ENCODE data around the gene VWC2. TPM values are rescaled to one million over a fixed set of nuclear protein-coding genes. Genes with fewer than 3 reads are reported as not detected.

The VWC2 gene
- total and polyA plus RNA-seq, 2 of the 13 experiments (the other 11 are each of a cell fraction or from before 2014, with no cell fraction given) = not detected

- Histone ChIP-seq H3K79me2 (ENCODE audit: insufficient read depth, low read length) (no peaks in the 10 kb centered on the region), H3K4me2 (ENCODE audit: low read depth, low read length) (no peak overlapping the region), H2AFZ (ENCODE audit: low read length) (no peak overlapping the region), H3K4me3 (replicated peaks in 1 of 3; ENCODE audit: insufficient read depth in 1 of 3, low read depth in 2 of 3, low read length in 3 of 3) (no peak overlapping the region), H3K4me1 (ENCODE audit: insufficient read depth, low read length) (no peaks in the 10 kb centered on the region), H3K9ac (ENCODE audit: insufficient read depth, low read depth, low read length) (no peak overlapping the region), H3K36me3 (replicated peaks in 1 of 2; ENCODE audit: control insufficient read depth in 1 of 2, insufficient read depth in 2 of 2, low read length in 2 of 2) (no peaks in the 10 kb centered on the region), H3K9me3 (ENCODE audit: low read length) (no peaks in the 10 kb centered on the region), H3K27ac (ENCODE audit: extremely low read length, insufficient read depth, low read length) (no peak overlapping the region), H4K20me1 (ENCODE audit: insufficient read depth, low read length) (no peaks in the 10 kb centered on the region), H3K27me3 (ENCODE audit: control insufficient read depth in 1 of 2, insufficient read depth in 2 of 2, low read length in 2 of 2) (no peaks in the 10 kb centered on the region; a peak in 1 of 5 replicates)
- FAIRE-seq = no peak
- in situ Hi-C loops (cut with HindIII; ENCODE audit: extremely low pct_ligation_motif_present, low pct_unique_long_range_greater_than_20kb) (no loop called here), intact Hi-C loops (cut with micrococcal nuclease; ENCODE audit: unreplicated experiment) (no loop called here)
- CTCF ChIA-PET (ENCODE audit: low intra/inter-chr PET ratio, low total read pairs) = no interaction called here
- POLR2A ChIA-PET = no interaction called here
- ATAC-seq = no peak
- DNase-seq (ENCODE audit: low spot score) = no peak
- 1% methylated on average over 7 of the region's 7 CpGs for WGBS (ENCODE audit: low lambda C conversion rate)
- BruUV-seq (replicated peaks) = no TSS peak
- no peak for TF ChIP-seq ZNF30 (CRISPR knock-in tag; IDR thresholded peaks at IDR 0.05)
- no peak for TF ChIP-seq ATF5 (CRISPR knock-in tag; IDR thresholded peaks at IDR 0.05; ENCODE audit: low read depth)
Observed at GRCh38 chr7:49855281-49855980, 82.0 kb downstream of the VWC2 start.

GRCh38 chr7:49860293-49860692 lies 86.9 kb downstream of the VWC2 start:
- 0% methylated on average over 1 of the region's 1 CpG for WGBS (ENCODE audit: low lambda C conversion rate)
- no peak overlapping the region for H3K9ac ChIP-seq (ENCODE audit: insufficient read depth, low read depth, low read length)
- no TSS peak for BruUV-seq (replicated peaks)
- H3K4me2 ChIP-seq (ENCODE audit: low read depth, low read length) = no peak overlapping the region
- FAIRE-seq = no peak
- CTCF ChIA-PET (ENCODE audit: low intra/inter-chr PET ratio, low total read pairs) = no interaction called here
- no peak for DNase-seq (ENCODE audit: low spot score)
- H3K27me3 ChIP-seq (ENCODE audit: control insufficient read depth in 1 of 2, insufficient read depth in 2 of 2, low read length in 2 of 2) = no peaks in the 10 kb centered on the region
- POLR2A ChIA-PET = no interaction called here
- no peak overlapping the region for H3K27ac ChIP-seq (ENCODE audit: extremely low read length, insufficient read depth, low read length)
- intact Hi-C loops (cut with micrococcal nuclease; ENCODE audit: unreplicated experiment) (no loop called here), in situ Hi-C loops (cut with HindIII; ENCODE audit: extremely low pct_ligation_motif_present, low pct_unique_long_range_greater_than_20kb) (no loop called here)
- H4K20me1 ChIP-seq (ENCODE audit: insufficient read depth, low read length) = no peaks in the 10 kb centered on the region
- no peaks in the 10 kb centered on the region for H3K4me1 ChIP-seq (ENCODE audit: insufficient read depth, low read length)
- no peak overlapping the region for H2AFZ ChIP-seq (ENCODE audit: low read length)
- H3K36me3 ChIP-seq (replicated peaks in 1 of 2; ENCODE audit: control insufficient read depth in 1 of 2, insufficient read depth in 2 of 2, low read length in 2 of 2) = no peaks in the 10 kb centered on the region
- H3K4me3 ChIP-seq (replicated peaks in 1 of 3; ENCODE audit: insufficient read depth in 1 of 3, low read depth in 2 of 3, low read length in 3 of 3) = no peak overlapping the region
- no peaks in the 10 kb centered on the region for H3K9me3 ChIP-seq (ENCODE audit: low read length)
- no peaks in the 10 kb centered on the region for H3K79me2 ChIP-seq (ENCODE audit: insufficient read depth, low read length)
- no peak for ATAC-seq
- TF ChIP-seq ZSCAN5A (CRISPR knock-in tag; IDR thresholded peaks at IDR 0.05; ENCODE audit: borderline replicate concordance) (no peak), ZNF33A (CRISPR knock-in tag; IDR thresholded peaks at IDR 0.05; ENCODE audit: borderline replicate concordance) (no peak), ZNF737 (CRISPR knock-in tag; IDR thresholded peaks at IDR 0.05; ENCODE audit: borderline replicate concordance) (no peak), ZNF724P (CRISPR knock-in tag; IDR thresholded peaks at IDR 0.05; ENCODE audit: borderline replicate concordance) (no peak), ZNF512B (CRISPR knock-in tag; IDR thresholded peaks at IDR 0.05; ENCODE audit: borderline replicate concordance) (no peak), ADNP (CRISPR knock-in tag; IDR thresholded peaks at IDR 0.05) (no peak), HOXA7 (CRISPR knock-in tag; IDR thresholded peaks at IDR 0.05) (no peak), ZBTB25 (CRISPR knock-in tag; IDR thresholded peaks at IDR 0.05) (no peak)

Data from HepG2 (cell line).